Suprapubic skin (tissue), 4 donors: Measurements from ENCODE around the gene PTPRN2. TPM values are rescaled to one million over a fixed set of nuclear protein-coding genes. Genes with fewer than 3 reads are reported as not detected.

Experiments used
- DNase-seq, 2 donors: peaks; one replicate each; pipeline ENCODE4 v3.0.0-alpha.2; 2019; ENCODE audit warnings: low spot score in 2 of 2
- H3K27ac ChIP-seq: fragments of 200-600 bp; sonication (generic); one replicate; pipeline ENCODE4 v1.5.1; 2019
- H3K27me3 ChIP-seq: fragments of 200-600 bp; sonication (generic); one replicate; pipeline ENCODE4 v1.5.1; 2019
- H3K36me3 ChIP-seq: fragments of 200-600 bp; sonication (generic); one replicate; pipeline ENCODE4 v1.5.1; 2019
- H3K4me1 ChIP-seq: fragments of 200-600 bp; sonication (generic); one replicate; pipeline ENCODE4 v1.5.1; 2019
- H3K4me3 ChIP-seq: fragments of 200-600 bp; sonication (generic); one replicate; pipeline ENCODE4 v1.5.1; 2019; ENCODE audit warnings: mild to moderate bottlenecking
- H3K9me3 ChIP-seq: fragments of 200-600 bp; sonication (generic); one replicate; pipeline ENCODE4 v1.5.1; 2019
- CTCF ChIP-seq, 2 donors: fragments of 200-600 bp in 1 of 2; fragments of 450-650 bp in 1 of 2; sonication (generic) in 1 of 2; IDR thresholded peaks; one replicate each; pipeline ENCODE4 v1.5.1; 2016 to 2019; ENCODE audit warnings: antibody characterized with exemption in 2 of 2, mild to moderate bottlenecking in 1 of 2, moderate library complexity in 1 of 2
- EP300 ChIP-seq: sonication (generic); formaldehyde crosslinking; IDR thresholded peaks from one replicate; pipeline ENCODE4 v1.6.1; 2017; ENCODE audit warnings: antibody characterized with exemption
- POLR2A ChIP-seq, 2 donors: fragments of 450-650 bp; IDR thresholded peaks; one replicate each; pipeline ENCODE4 v1.6.1; 2017; ENCODE audit warnings: antibody characterized with exemption in 2 of 2, mild to moderate bottlenecking in 2 of 2, moderate library complexity in 2 of 2
- POLR2AphosphoS5 ChIP-seq, 3 donors: sonication (generic); formaldehyde crosslinking; IDR thresholded peaks; one replicate each; pipeline ENCODE4 v1.6.1; 2017; ENCODE audit warnings: antibody characterized with exemption in 3 of 3
- WGBS: methylation state at CpG from one replicate; pipeline ENCODE4 v1.1.5; 2018; 5-methylcytosine and 5-hydroxymethylcytosine counted together
- total RNA-seq, 4 donors: library from RNA; depleted of rRNA; stranded (reverse); fragments of >200 nt; gene quantifications; one replicate each; pipeline ENCODE4 v1.1.0, GENCODE V29; 2016

PTPRN2 gene
- total RNA-seq, 4 donors from 2014 or later, result 0.23 to 1.8 (median 1.3) TPM

- peaks cover 20% of the 10 kb centered on the region for H3K4me1 ChIP-seq
- no peak overlapping the region for H3K27ac ChIP-seq
- no peaks in the 10 kb centered on the region for H3K9me3 ChIP-seq
- no peak overlapping the region for H3K4me3 ChIP-seq
- no peaks in the 10 kb centered on the region for H3K36me3 ChIP-seq
- no peak for DNase-seq
- H3K27me3 ChIP-seq, result peaks cover 10% of the 10 kb centered on the region
- WGBS, result 89% methylated on average over 24 of the region's 24 CpGs
- no peak for TF ChIP-seq EP300
- no peak for TF ChIP-seq POLR2AphosphoS5 (IDR thresholded peaks at IDR 0.05)
- TF ChIP-seq POLR2A (IDR thresholded peaks at IDR 0.05), result no peak
- no peak for TF ChIP-seq CTCF (IDR thresholded peaks at IDR 0.05)
These were observed 1017.0 kb downstream of the PTPRN2 start for GRCh38 chr7:157570531-157571200.

- no peak overlapping the region for H3K27ac ChIP-seq
- no peak for DNase-seq
- no peaks in the 10 kb centered on the region for H3K36me3 ChIP-seq
- 95% methylated on average over 8 of the region's 8 CpGs for WGBS
- peaks cover 20% of the 10 kb centered on the region for H3K4me1 ChIP-seq
- TF ChIP-seq POLR2A (IDR thresholded peaks at IDR 0.05) (no peak), POLR2AphosphoS5 (IDR thresholded peaks at IDR 0.05) (no peak), EP300 (no peak), CTCF (IDR thresholded peaks at IDR 0.05) (no peak)
- peaks cover 10% of the 10 kb centered on the region for H3K27me3 ChIP-seq
- H3K9me3 ChIP-seq, result no peaks in the 10 kb centered on the region
- H3K4me3 ChIP-seq, result no peak overlapping the region
These were observed 1017.7 kb downstream of the PTPRN2 start for GRCh38 chr7:157569967-157570366.

GRCh38 chr7:157568770-157569584 lies 1018.6 kb downstream of the PTPRN2 start:
- H3K4me1 ChIP-seq, result peaks cover 20% of the 10 kb centered on the region
- no peak for TF ChIP-seq POLR2A (IDR thresholded peaks at IDR 0.05)
- TF ChIP-seq CTCF (IDR thresholded peaks at IDR 0.05), result no peak
- no peak for TF ChIP-seq EP300
- no peak for TF ChIP-seq POLR2AphosphoS5 (IDR thresholded peaks at IDR 0.05)
- H3K27me3 ChIP-seq, result peaks cover 4% of the 10 kb centered on the region
- H3K27ac ChIP-seq, result no peak overlapping the region
- no peaks in the 10 kb centered on the region for H3K9me3 ChIP-seq
- 17% methylated on average over 19 of the region's 35 CpGs for WGBS
- DNase-seq, result no peak
- no peaks in the 10 kb centered on the region for H3K36me3 ChIP-seq
- peak overlapping the region; percentile 57 for H3K4me3 ChIP-seq

- no peak for DNase-seq
- Histone ChIP-seq H3K4me3 (peak overlapping the region; percentile 57), H3K9me3 (no peaks in the 10 kb centered on the region), H3K27ac (no peak overlapping the region), H3K4me1 (peaks cover 20% of the 10 kb centered on the region), H3K27me3 (no peaks in the 10 kb centered on the region), H3K36me3 (no peaks in the 10 kb centered on the region)
- TF ChIP-seq EP300 (no peak), POLR2AphosphoS5 (IDR thresholded peaks at IDR 0.05) (no peak), CTCF (IDR thresholded peaks at IDR 0.05) (no peak), POLR2A (IDR thresholded peaks at IDR 0.05) (no peak)
- 43% methylated on average over 24 of the region's 25 CpGs for WGBS
These were observed 1019.4 kb downstream of the PTPRN2 start for GRCh38 chr7:157568106-157568769.

GRCh38 chr7:157567666-157568065 lies 1020.0 kb downstream of the PTPRN2 start:
- no peak for TF ChIP-seq CTCF (IDR thresholded peaks at IDR 0.05)
- no peak for TF ChIP-seq POLR2A (IDR thresholded peaks at IDR 0.05)
- TF ChIP-seq EP300, result no peak
- TF ChIP-seq POLR2AphosphoS5 (IDR thresholded peaks at IDR 0.05), result no peak
- Histone ChIP-seq H3K4me1 (peaks cover 20% of the 10 kb centered on the region), H3K36me3 (no peaks in the 10 kb centered on the region), H3K9me3 (no peaks in the 10 kb centered on the region), H3K27me3 (no peaks in the 10 kb centered on the region), H3K27ac (no peak overlapping the region), H3K4me3 (no peak overlapping the region)
- WGBS, result 91% methylated on average over 10 of the region's 10 CpGs
- no peak for DNase-seq
